HL-60/S4 (cell line): Measurements from ENCODE around the gene KIAA1614.

Experiments
- in situ Hi-C: fragments of 300-500 bp; cut with MboI; formaldehyde crosslinking; loops from 2 replicates; pipeline ENCODE4 v1.14.3; 2022; ENCODE audit warnings: low sequenced_read_pairs

The KIAA1614 gene

GRCh38 chr1:180905927-180906326 lies 6.8 kb upstream of the KIAA1614 start:
- in situ Hi-C loops = no loop called here

DNA sequence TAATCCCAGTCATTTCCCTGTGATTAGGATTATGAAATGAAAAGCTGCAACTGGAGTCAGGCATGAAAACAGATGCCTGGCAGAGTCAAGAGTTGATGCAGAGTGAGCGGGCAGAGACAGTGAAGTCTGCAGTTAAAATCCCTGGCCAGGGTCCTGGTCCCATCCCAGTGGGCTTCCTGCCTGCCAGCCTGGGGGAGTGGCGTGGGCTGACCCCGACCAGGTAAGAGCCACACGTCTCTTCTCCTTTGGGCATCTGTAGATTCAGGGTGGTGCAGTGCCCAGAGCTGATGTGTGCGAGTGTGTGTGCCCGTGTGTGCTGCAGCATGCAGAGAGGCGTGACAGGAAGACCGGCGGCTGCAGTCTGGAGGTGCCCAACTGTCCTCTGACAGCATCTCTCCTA lies 6.2 kb upstream of the KIAA1614 start:
- in situ Hi-C loops = no loop called here

DNA sequence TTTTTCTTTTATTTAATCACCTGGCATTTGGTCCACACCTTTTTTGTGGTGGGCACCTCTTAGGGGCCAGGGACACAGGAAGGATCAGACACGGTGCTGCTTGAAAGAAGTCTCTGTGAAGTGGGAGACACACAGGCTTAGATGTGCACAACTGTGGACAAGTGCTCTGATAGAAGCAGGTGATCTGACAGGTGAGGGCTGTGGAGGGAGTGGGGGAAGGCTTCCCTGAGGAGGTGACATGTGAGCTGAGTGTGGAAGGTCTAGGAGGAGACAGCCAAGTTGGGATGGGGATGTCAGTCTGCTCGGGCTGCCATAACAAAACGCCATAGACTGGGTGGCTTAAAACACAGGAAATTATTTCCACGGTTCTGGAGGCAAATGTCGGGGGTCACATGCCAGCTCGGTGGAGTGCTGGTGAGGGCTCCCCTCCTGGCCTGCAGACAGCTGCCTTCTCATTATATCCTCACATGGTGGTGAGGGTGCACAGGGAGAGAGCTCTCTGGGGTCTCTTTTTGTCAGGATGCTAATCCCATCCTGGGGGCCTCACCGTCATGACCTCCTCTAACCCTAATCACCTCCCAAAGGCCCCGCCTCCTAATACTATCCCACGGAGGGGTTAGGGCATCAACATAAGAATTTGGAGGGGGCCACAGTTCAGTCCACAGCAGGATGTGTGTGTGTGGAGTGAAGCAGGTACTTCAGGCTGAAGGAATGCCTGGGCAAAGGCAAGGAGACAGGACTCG lies 5.2 kb upstream of the KIAA1614 start:
- in situ Hi-C loops = no loop called here

DNA sequence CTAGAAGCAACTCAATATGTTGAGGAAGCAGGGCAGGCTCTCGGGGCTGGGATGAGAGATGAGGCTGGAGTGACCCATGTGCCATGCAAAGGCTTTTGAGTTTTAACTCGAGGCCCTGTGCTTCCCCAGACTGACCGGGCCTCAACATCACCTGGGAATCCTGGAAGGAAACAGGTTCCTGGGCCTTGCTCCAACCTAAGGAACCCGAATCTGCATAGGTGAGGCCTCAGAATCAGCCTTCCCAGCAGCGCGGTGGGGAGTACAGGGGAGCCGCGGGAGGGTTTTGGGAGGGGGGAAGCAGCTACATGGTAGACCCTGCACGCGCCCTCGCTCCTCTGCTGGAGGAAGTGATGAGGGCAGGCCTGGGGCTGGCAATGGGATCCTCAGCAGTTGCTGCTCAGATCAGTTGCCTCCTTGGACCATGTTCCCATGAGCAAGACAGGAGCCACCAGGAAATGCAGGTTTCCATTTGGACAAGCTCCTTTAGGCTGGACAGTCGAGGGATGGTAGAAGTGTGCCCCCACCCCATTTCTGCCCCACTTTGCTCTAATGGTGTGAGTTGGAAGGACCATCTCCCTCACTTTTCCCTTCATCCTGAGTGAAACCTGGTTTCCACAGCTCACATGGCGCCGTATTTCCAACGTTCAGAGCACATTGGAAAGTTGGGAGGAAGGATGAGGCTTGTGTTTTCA lies 4.5 kb upstream of the KIAA1614 start:
- in situ Hi-C loops = no loop called here

- in situ Hi-C loops = no loop called here
These were observed 3.7 kb upstream of the KIAA1614 start for GRCh38 chr1:180909005-180909414.

DNA sequence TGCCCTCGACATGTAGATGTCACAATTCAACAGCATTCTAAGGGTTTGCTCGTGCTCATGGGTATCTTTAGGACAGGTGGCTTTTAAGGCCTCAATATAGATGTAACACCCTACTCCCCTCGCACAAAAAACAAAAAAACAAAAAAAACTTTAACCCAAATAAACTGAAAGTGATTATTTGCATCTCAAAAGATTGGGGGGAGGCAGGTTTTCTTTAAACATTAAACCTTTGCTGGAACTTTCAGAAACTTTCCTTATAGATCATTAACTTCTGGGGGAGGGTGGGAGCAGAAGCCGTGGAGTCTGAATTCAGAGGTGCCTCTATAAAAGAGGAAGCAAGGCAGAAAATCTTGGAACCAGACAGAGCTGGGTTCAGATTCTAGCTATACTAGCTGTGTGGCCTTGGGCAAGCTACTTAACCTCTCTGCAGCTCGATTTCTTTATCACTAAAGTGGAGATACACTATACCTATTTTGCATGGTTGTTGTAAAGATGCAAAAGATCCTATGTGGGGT lies 3.2 kb upstream of the KIAA1614 start:
- in situ Hi-C loops = no loop called here

DNA sequence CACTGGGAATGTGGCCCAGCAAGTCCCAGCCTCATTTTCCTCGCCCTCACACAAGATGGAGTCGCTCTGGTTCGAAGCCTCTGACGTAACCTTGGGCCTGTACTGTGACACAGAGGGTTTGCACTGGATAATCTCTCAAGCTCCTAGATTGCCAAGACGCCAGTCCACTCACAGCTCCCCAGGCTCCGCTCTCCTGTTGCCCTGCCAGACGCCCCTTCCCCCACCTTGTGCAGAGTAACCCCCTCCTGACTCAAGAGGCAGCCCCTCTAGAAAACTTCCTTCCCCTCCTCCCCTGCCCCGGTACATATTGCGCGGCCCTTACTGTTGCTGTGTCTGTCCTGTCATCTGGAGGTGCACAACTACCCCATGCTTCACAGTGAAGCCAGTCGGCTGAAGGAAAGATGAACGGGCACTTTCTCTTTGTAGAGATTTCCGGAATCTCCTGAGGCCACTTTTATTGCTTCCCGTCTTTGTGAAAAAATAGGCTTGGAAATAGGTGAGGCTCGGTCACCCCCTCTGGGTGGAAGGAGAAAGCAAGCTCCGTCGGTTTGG lies 981 bp upstream of the KIAA1614 start:
- in situ Hi-C loops = no loop called here

- in situ Hi-C loops = no loop called here
These were observed 391 bp upstream of the KIAA1614 start for GRCh38 chr1:180912211-180912800.

- in situ Hi-C loops = no loop called here
These were observed 2.8 kb downstream of the KIAA1614 start for GRCh38 chr1:180915426-180915965.

- in situ Hi-C loops = no loop called here
These were observed 3.5 kb downstream of the KIAA1614 start for GRCh38 chr1:180916012-180916770.

- in situ Hi-C loops = no loop called here
These were observed 4.1 kb downstream of the KIAA1614 start for GRCh38 chr1:180916771-180917170.

GRCh38 chr1:180917306-180918065 lies 4.8 kb downstream of the KIAA1614 start:
- in situ Hi-C loops = no loop called here

- in situ Hi-C loops = no loop called here
These were observed 5.8 kb downstream of the KIAA1614 start for GRCh38 chr1:180918519-180918918.

GRCh38 chr1:180919183-180919700 lies 6.5 kb downstream of the KIAA1614 start:
- in situ Hi-C loops = no loop called here

- in situ Hi-C loops = no loop called here
These were observed 7.5 kb downstream of the KIAA1614 start for GRCh38 chr1:180920193-180920592.

DNA sequence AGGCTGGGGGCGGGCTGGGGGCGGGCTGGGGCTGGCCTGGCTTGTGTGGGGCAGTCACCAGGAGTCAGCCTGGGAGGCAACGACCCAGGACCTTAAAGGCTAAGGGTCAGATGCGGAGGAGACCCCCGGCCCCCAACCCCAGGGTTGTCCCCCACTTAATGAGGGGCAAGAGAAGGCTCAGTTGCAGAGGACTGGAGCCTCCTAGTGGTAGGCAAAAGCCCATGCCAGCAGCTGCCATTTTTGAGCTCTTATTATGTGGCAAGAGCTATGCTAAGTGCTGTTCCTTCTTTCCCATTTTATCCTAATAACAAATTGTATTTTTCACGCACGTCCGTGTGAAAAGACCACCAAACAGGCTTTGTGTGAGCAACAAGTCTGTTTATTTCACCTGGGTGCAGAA lies 8.0 kb downstream of the KIAA1614 start:
- in situ Hi-C loops = no loop called here

GRCh38 chr1:180921386-180921785 lies 8.7 kb downstream of the KIAA1614 start:
- in situ Hi-C loops = no loop called here

GRCh38 chr1:180921891-180922630 lies 9.4 kb downstream of the KIAA1614 start:
- in situ Hi-C loops = no loop called here

- in situ Hi-C loops = no loop called here
These were observed 9.9 kb downstream of the KIAA1614 start for GRCh38 chr1:180922631-180923015.
